Neural cell (in vitro differentiated cells): ENCODE results near the gene LSAMP.

Source experiments
- CTCF ChIP-seq: fragments of 450-650 bp; IDR thresholded peaks from 2 replicates; pipeline ENCODE4 v1.5.1; 2014; ENCODE audit warnings: antibody characterized with exemption, mild to moderate bottlenecking, moderate library complexity; ENCODE audit not compliant: poor library complexity, severe bottlenecking
- EP300 ChIP-seq: fragments of 450-650 bp; conservative IDR thresholded peaks from 2 replicates; pipeline ENCODE4 v1.6.1; 2014; ENCODE audit warnings: antibody characterized with exemption, mild to moderate bottlenecking, moderate library complexity; ENCODE audit not compliant: poor library complexity, severe bottlenecking
- EZH2 ChIP-seq: fragments of 200-600, 300-800 bp; shearing (Covaris generic), sonication (generic); IDR thresholded peaks from 2 replicates; pipeline ENCODE4 v1.6.1; 2014; ENCODE audit warnings: antibody characterized with exemption, low read length, borderline replicate concordance, mild to moderate bottlenecking; ENCODE audit not compliant: insufficient read depth, poor library complexity, severe bottlenecking
- MXI1 ChIP-seq: fragments of 450-650 bp; conservative IDR thresholded peaks from 2 replicates; pipeline ENCODE4 v1.6.1; 2014; ENCODE audit warnings: antibody characterized with exemption, mild to moderate bottlenecking; ENCODE audit not compliant: poor library complexity, severe bottlenecking
- POLR2AphosphoS5 ChIP-seq: IDR thresholded peaks from 2 replicates; pipeline ENCODE4 v1.6.1; 2012
- RAD21 ChIP-seq: fragments of 450-650 bp; conservative IDR thresholded peaks from 2 replicates; pipeline ENCODE4 v1.6.1; 2014; ENCODE audit warnings: antibody characterized with exemption, mild to moderate bottlenecking, moderate library complexity
- REST ChIP-seq: IDR thresholded peaks from 2 replicates; pipeline ENCODE4 v1.6.1; 2012; ENCODE audit warnings: borderline replicate concordance
- SMC3 ChIP-seq: fragments of 450-650 bp; conservative IDR thresholded peaks from 2 replicates; pipeline ENCODE4 v1.6.1; 2014; ENCODE audit warnings: antibody characterized with exemption, mild to moderate bottlenecking, moderate library complexity; ENCODE audit not compliant: poor library complexity
- TAF1 ChIP-seq: IDR thresholded peaks from 2 replicates; pipeline ENCODE4 v1.6.1; 2012; ENCODE audit warnings: low read depth

- no peak for TF ChIP-seq TAF1
- no peak for TF ChIP-seq CTCF
- TF ChIP-seq SMC3, result no peak
- no peak for TF ChIP-seq EZH2
- no peak for TF ChIP-seq EP300
- no peak for TF ChIP-seq RAD21
- no peak for TF ChIP-seq POLR2AphosphoS5
- TF ChIP-seq REST, result no peak
- no peak for TF ChIP-seq MXI1
Measured at GRCh38 chr3:115890579-115890978, 554.7 kb downstream of the LSAMP start.
